WTC11 (cell line): ENCODE results near the gene PPM1D. TPM values are rescaled to one million over a fixed set of nuclear protein-coding genes. Genes with fewer than 3 reads are reported as not detected.

Experiments used
- ATAC-seq: fragments of 200-7000 bp; cut with Tn5 transposase; 2 replicates; pipeline ENCODE4 v1.10.0; 2021; ENCODE audit warnings: mild to moderate bottlenecking, moderate library complexity
- CTCF ChIA-PET: fragments of 300-600 bp; sonication (Branson Sonifier 250); formaldehyde crosslinking; loops from one replicate; lab custom pipeline; 2021; ENCODE audit warnings: antibody characterized with exemption; lab: Charles Lee
- POLR2A ChIA-PET: fragments of 350-600 bp; sonication (Branson Sonifier 250); formaldehyde crosslinking; loops from one replicate; lab custom pipeline; 2021; ENCODE audit warnings: antibody characterized with exemption; lab: Charles Lee
- DNase-seq: peaks from one replicate; pipeline ENCODE4 v3.0.0; 2021; ENCODE audit warnings: low spot score
- H3K27ac Mint-ChIP-seq: 2 replicates; pipeline ENCODE4 v1.8.0; 2021; ENCODE audit warnings: mixed read lengths
- H3K27me3 Mint-ChIP-seq: 2 replicates; pipeline ENCODE4 v1.8.0; 2021; ENCODE audit warnings: low read depth, mild to moderate bottlenecking, moderate library complexity, mixed read lengths
- H3K36me3 Mint-ChIP-seq: 2 replicates; pipeline ENCODE4 v1.8.0; 2021; ENCODE audit warnings: mixed read lengths
- H3K4me1 Mint-ChIP-seq: 2 replicates; pipeline ENCODE4 v1.8.0; 2022; ENCODE audit warnings: mixed read lengths
- H3K4me3 Mint-ChIP-seq: 2 replicates; pipeline ENCODE4 v1.8.0; 2021; ENCODE audit warnings: mild to moderate bottlenecking, moderate library complexity, mixed read lengths
- H3K9me3 Mint-ChIP-seq: 2 replicates; pipeline ENCODE4 v1.8.0; 2021; ENCODE audit warnings: mixed read lengths
- ATF3 ChIP-seq: sonication (generic); formaldehyde crosslinking; conservative IDR thresholded peaks from 2 replicates; pipeline ENCODE4 v1.8.1; 2022; ENCODE audit warnings: mild to moderate bottlenecking, missing genetic modification reagents
- ELF4 ChIP-seq: sonication (generic); formaldehyde crosslinking; IDR thresholded peaks from 2 replicates; pipeline ENCODE4 v1.8.1; 2022; ENCODE audit warnings: low read depth, mild to moderate bottlenecking, moderate library complexity, missing genetic modification reagents
- ETV6 ChIP-seq: sonication (generic); formaldehyde crosslinking; IDR thresholded peaks from 2 replicates; pipeline ENCODE4 v1.8.1; 2022; ENCODE audit warnings: mild to moderate bottlenecking, missing genetic modification reagents
- FOXP1 ChIP-seq: sonication (generic); formaldehyde crosslinking; IDR thresholded peaks from 2 replicates; pipeline ENCODE4 v1.8.0; 2022; ENCODE audit warnings: missing genetic modification reagents, mild to moderate bottlenecking, moderate library complexity, borderline replicate concordance
- JUN ChIP-seq: sonication (generic); formaldehyde crosslinking; IDR thresholded peaks from 2 replicates; pipeline ENCODE4 v1.8.0; 2023; ENCODE audit warnings: mild to moderate bottlenecking, missing genetic modification reagents
- KAT7 ChIP-seq: sonication (generic); formaldehyde crosslinking; IDR thresholded peaks from 2 replicates; pipeline ENCODE4 v1.8.1; 2023; ENCODE audit warnings: missing genetic modification reagents, mild to moderate bottlenecking, borderline replicate concordance
- NFATC4 ChIP-seq: fragments of 250-450 bp; sonication (Bioruptor Pico); IDR thresholded peaks from 2 replicates; pipeline ENCODE4 v1.9.0; 2021; ENCODE audit warnings: mild to moderate bottlenecking
- OVOL2 ChIP-seq: fragments of 250-450 bp; sonication (Bioruptor Pico); IDR thresholded peaks from 2 replicates; pipeline ENCODE4 v1.9.0; 2021; ENCODE audit warnings: mild to moderate bottlenecking, borderline replicate concordance
- SMAD4 ChIP-seq: sonication (generic); formaldehyde crosslinking; IDR thresholded peaks from 2 replicates; pipeline ENCODE4 v1.8.0; 2022; ENCODE audit warnings: mild to moderate bottlenecking, missing genetic modification reagents
- ZBTB43 ChIP-seq: sonication (generic); formaldehyde crosslinking; IDR thresholded peaks from 2 replicates; pipeline ENCODE4 v1.8.1; 2023; ENCODE audit warnings: mild to moderate bottlenecking, missing genetic modification reagents
- ZNF232 ChIP-seq: sonication (generic); formaldehyde crosslinking; IDR thresholded peaks from 2 replicates; pipeline ENCODE4 v1.8.0; 2022; ENCODE audit warnings: mild to moderate bottlenecking, missing genetic modification reagents
- ZNF263 ChIP-seq: sonication (generic); formaldehyde crosslinking; IDR thresholded peaks from 2 replicates; pipeline ENCODE4 v1.8.1; 2022; ENCODE audit warnings: low read depth, mild to moderate bottlenecking, moderate library complexity, missing genetic modification reagents
- ZNF416 ChIP-seq: fragments of 250-450 bp; sonication (Bioruptor Pico); IDR thresholded peaks from 2 replicates; pipeline ENCODE4 v1.9.0; 2021; ENCODE audit warnings: mild to moderate bottlenecking, inconsistent platforms
- total RNA-seq: library from RNA; stranded (reverse); gene quantifications from 3 replicates; pipeline ENCODE4 v1.2.3, GENCODE V29; 2021
- TF ChIP-seq, protein P1 (sequence below): fragments of 250-450 bp; sonication (Bioruptor Pico); IDR thresholded peaks from 2 replicates; pipeline ENCODE4 v1.9.0; 2021; ENCODE audit warnings: mild to moderate bottlenecking, borderline replicate concordance
- TF ChIP-seq, protein P2 (sequence below): fragments of 250-450 bp; sonication (Bioruptor Pico); IDR thresholded peaks from 2 replicates; pipeline ENCODE4 v1.9.0; 2021; ENCODE audit warnings: mild to moderate bottlenecking
- TF ChIP-seq, protein P3 (sequence below): sonication (generic); formaldehyde crosslinking; conservative IDR thresholded peaks from 2 replicates; pipeline ENCODE4 v1.8.1; 2023; ENCODE audit warnings: mild to moderate bottlenecking, low read depth, missing genetic modification reagents, moderate library complexity

The PPM1D gene
- total RNA-seq, 1 experiment from 2014 or later, result 20.4 TPM

DNA sequence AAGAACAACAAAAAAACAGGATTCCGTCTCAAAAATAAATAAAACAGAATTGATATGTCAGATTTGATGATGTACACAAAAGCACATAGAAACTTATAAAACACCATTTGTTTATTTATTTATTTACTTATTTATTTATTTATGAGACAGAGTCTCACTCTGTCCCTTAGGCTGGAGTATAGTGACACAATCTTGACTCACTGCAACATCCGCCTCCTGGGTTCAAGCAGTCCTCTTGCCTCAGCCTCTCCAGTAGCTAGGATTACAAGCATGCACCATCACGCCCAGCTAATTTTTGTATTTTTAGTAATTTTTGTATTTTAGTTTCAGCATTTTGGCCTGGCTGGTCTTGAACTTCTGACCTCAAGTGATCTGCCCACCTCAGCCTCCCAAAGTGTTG is 99.1 kb downstream of the PPM1D start:
- POLR2A ChIA-PET, result no interaction called here

GRCh38 chr17:60704170-60704569 is 104.2 kb downstream of the PPM1D start:
- Mint-ChIP-seq H3K4me1 (no peaks in the 10 kb centered on the region), H3K4me3 (no peak overlapping the region), H3K27ac (no peak overlapping the region), H3K27me3 (no peaks in the 10 kb centered on the region), H3K36me3 (no peaks in the 10 kb centered on the region), H3K9me3 (no peaks in the 10 kb centered on the region)
- DNase-seq (no peak), ATAC-seq (no peak)
- POLR2A ChIA-PET, result no interaction called here
- TF ChIP-seq, protein P1, sequence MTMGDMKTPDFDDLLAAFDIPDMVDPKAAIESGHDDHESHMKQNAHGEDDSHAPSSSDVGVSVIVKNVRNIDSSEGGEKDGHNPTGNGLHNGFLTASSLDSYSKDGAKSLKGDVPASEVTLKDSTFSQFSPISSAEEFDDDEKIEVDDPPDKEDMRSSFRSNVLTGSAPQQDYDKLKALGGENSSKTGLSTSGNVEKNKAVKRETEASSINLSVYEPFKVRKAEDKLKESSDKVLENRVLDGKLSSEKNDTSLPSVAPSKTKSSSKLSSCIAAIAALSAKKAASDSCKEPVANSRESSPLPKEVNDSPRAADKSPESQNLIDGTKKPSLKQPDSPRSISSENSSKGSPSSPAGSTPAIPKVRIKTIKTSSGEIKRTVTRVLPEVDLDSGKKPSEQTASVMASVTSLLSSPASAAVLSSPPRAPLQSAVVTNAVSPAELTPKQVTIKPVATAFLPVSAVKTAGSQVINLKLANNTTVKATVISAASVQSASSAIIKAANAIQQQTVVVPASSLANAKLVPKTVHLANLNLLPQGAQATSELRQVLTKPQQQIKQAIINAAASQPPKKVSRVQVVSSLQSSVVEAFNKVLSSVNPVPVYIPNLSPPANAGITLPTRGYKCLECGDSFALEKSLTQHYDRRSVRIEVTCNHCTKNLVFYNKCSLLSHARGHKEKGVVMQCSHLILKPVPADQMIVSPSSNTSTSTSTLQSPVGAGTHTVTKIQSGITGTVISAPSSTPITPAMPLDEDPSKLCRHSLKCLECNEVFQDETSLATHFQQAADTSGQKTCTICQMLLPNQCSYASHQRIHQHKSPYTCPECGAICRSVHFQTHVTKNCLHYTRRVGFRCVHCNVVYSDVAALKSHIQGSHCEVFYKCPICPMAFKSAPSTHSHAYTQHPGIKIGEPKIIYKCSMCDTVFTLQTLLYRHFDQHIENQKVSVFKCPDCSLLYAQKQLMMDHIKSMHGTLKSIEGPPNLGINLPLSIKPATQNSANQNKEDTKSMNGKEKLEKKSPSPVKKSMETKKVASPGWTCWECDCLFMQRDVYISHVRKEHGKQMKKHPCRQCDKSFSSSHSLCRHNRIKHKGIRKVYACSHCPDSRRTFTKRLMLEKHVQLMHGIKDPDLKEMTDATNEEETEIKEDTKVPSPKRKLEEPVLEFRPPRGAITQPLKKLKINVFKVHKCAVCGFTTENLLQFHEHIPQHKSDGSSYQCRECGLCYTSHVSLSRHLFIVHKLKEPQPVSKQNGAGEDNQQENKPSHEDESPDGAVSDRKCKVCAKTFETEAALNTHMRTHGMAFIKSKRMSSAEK, result no peak
- TF ChIP-seq ZNF232 (CRISPR knock-in tag) (no peak), KAT7 (no peak), ZBTB43 (CRISPR knock-in tag) (no peak), SMAD4 (CRISPR knock-in tag) (no peak), FOXP1 (no peak), ZNF416 (CRISPR knock-in tag) (no peak), JUN (CRISPR knock-in tag) (no peak), OVOL2 (CRISPR knock-in tag) (no peak)
- TF ChIP-seq, protein P2, sequence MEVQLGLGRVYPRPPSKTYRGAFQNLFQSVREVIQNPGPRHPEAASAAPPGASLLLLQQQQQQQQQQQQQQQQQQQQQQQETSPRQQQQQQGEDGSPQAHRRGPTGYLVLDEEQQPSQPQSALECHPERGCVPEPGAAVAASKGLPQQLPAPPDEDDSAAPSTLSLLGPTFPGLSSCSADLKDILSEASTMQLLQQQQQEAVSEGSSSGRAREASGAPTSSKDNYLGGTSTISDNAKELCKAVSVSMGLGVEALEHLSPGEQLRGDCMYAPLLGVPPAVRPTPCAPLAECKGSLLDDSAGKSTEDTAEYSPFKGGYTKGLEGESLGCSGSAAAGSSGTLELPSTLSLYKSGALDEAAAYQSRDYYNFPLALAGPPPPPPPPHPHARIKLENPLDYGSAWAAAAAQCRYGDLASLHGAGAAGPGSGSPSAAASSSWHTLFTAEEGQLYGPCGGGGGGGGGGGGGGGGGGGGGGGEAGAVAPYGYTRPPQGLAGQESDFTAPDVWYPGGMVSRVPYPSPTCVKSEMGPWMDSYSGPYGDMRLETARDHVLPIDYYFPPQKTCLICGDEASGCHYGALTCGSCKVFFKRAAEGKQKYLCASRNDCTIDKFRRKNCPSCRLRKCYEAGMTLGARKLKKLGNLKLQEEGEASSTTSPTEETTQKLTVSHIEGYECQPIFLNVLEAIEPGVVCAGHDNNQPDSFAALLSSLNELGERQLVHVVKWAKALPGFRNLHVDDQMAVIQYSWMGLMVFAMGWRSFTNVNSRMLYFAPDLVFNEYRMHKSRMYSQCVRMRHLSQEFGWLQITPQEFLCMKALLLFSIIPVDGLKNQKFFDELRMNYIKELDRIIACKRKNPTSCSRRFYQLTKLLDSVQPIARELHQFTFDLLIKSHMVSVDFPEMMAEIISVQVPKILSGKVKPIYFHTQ (CRISPR knock-in tag), result no peak
- CTCF ChIA-PET, result no interaction called here

More for the DNA sequence above, 99.1 kb downstream of the PPM1D start:
- CTCF ChIA-PET, result no interaction called here
- ATAC-seq, result no peak
- no peak overlapping the region for H3K4me3 Mint-ChIP-seq
- TF ChIP-seq NFATC4 (CRISPR knock-in tag), result no peak
- no peak for TF ChIP-seq ELF4 (CRISPR knock-in tag)
- TF ChIP-seq ETV6 (CRISPR knock-in tag), result no peak
- TF ChIP-seq, protein P3, sequence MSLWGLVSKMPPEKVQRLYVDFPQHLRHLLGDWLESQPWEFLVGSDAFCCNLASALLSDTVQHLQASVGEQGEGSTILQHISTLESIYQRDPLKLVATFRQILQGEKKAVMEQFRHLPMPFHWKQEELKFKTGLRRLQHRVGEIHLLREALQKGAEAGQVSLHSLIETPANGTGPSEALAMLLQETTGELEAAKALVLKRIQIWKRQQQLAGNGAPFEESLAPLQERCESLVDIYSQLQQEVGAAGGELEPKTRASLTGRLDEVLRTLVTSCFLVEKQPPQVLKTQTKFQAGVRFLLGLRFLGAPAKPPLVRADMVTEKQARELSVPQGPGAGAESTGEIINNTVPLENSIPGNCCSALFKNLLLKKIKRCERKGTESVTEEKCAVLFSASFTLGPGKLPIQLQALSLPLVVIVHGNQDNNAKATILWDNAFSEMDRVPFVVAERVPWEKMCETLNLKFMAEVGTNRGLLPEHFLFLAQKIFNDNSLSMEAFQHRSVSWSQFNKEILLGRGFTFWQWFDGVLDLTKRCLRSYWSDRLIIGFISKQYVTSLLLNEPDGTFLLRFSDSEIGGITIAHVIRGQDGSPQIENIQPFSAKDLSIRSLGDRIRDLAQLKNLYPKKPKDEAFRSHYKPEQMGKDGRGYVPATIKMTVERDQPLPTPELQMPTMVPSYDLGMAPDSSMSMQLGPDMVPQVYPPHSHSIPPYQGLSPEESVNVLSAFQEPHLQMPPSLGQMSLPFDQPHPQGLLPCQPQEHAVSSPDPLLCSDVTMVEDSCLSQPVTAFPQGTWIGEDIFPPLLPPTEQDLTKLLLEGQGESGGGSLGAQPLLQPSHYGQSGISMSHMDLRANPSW (CRISPR knock-in tag), result no peak
- TF ChIP-seq ZNF263, result no peak
- no peak for TF ChIP-seq ATF3 (CRISPR knock-in tag)
- TF ChIP-seq, all 79 proteins: peak for 0
- no peaks in the 10 kb centered on the region for H3K36me3 Mint-ChIP-seq
- no peak for DNase-seq
- H3K27ac Mint-ChIP-seq, result no peak overlapping the region
- no peaks in the 10 kb centered on the region for H3K27me3 Mint-ChIP-seq
- H3K4me1 Mint-ChIP-seq, result no peaks in the 10 kb centered on the region
- H3K9me3 Mint-ChIP-seq, result no peaks in the 10 kb centered on the region
